Keratinocyte (primary cell): Measurements from ENCODE around the gene LRRC73. TPM values are rescaled to one million over a fixed set of nuclear protein-coding genes. Genes with fewer than 3 reads are reported as not detected.

Source experiments
- DNase-seq: peaks from one replicate; pipeline ENCODE4 v3.0.0-alpha.2; 2011; ENCODE audit warnings: low read depth, missing footprints, low spot score
- FAIRE-seq: peaks from 2 replicates; lab custom pipeline; 2011; peaks lifted over from hg19 to GRCh38; lab: Jason Lieb, UNC
- H2AFZ ChIP-seq: 2 replicates; pipeline ENCODE4 v1.6.0; 2012; ENCODE audit warnings: low read length, control low read depth, inconsistent platforms; ENCODE audit not compliant: control insufficient read depth
- H3K27ac ChIP-seq: 2 replicates; pipeline ENCODE4 v1.5.1; 2011; ENCODE audit warnings: low read length; ENCODE audit not compliant: control insufficient read depth, insufficient read depth
- H3K27me3 ChIP-seq: 3 replicates; pipeline ENCODE4 v1.6.0; 2011; ENCODE audit warnings: low read length; ENCODE audit not compliant: control insufficient read depth, insufficient read depth; ENCODE audit errors: extremely low read depth
- H3K36me3 ChIP-seq, 2 experiments: 2 replicates in 1 of 2; 3 replicates in 1 of 2; pipeline ENCODE4 v1.5.1; 2011; ENCODE audit warnings: low read length in 2 of 2, mild to moderate bottlenecking in 1 of 2; ENCODE audit not compliant: control insufficient read depth in 2 of 2, insufficient read depth in 2 of 2; ENCODE audit errors: extremely low read depth in 1 of 2
- H3K4me1 ChIP-seq: 3 replicates; pipeline ENCODE4 v1.5.1; 2011; ENCODE audit warnings: low read length; ENCODE audit not compliant: control insufficient read depth, insufficient read depth; ENCODE audit errors: extremely low read depth
- H3K4me2 ChIP-seq: 3 replicates; pipeline ENCODE4 v1.6.0; 2011; ENCODE audit warnings: low read depth, low read length; ENCODE audit not compliant: control insufficient read depth, insufficient read depth; ENCODE audit errors: extremely low read depth
- H3K4me3 ChIP-seq, 3 experiments: fragments of 200-600 bp in 1 of 3; sonication (generic) in 1 of 3; 2 replicates in 2 of 3; 3 replicates in 1 of 3; pipeline ENCODE4 v1.5.1; 2011 to 2016; ENCODE audit warnings: low read length in 3 of 3, mild to moderate bottlenecking in 3 of 3, control low read depth in 2 of 3, inconsistent platforms in 1 of 3, low read depth in 1 of 3, mixed read lengths in 1 of 3, mixed run types in 1 of 3, moderate library complexity in 1 of 3; ENCODE audit not compliant: control insufficient read depth in 2 of 3, insufficient read depth in 2 of 3; ENCODE audit errors: extremely low read depth in 1 of 3
- H3K79me2 ChIP-seq: 2 replicates; pipeline ENCODE4 v1.6.0; 2012; ENCODE audit warnings: low read length; ENCODE audit not compliant: control insufficient read depth, insufficient read depth
- H3K9ac ChIP-seq: 3 replicates; pipeline ENCODE4 v1.6.0; 2011; ENCODE audit warnings: low read length; ENCODE audit not compliant: control insufficient read depth, insufficient read depth; ENCODE audit errors: extremely low read depth
- H3K9me1 ChIP-seq: 3 replicates; pipeline ENCODE4 v1.6.0; 2011; ENCODE audit warnings: low read length; ENCODE audit not compliant: control insufficient read depth, insufficient read depth; ENCODE audit errors: extremely low read depth
- H3K9me3 ChIP-seq: 2 replicates; pipeline ENCODE4 v1.5.1; 2012; ENCODE audit warnings: low read depth, low read length; ENCODE audit not compliant: control insufficient read depth
- H4K20me1 ChIP-seq: 3 replicates; pipeline ENCODE4 v1.6.0; 2011; ENCODE audit warnings: low read length; ENCODE audit not compliant: control insufficient read depth, insufficient read depth; ENCODE audit errors: extremely low read depth
- EZH2 ChIP-seq: IDR thresholded peaks from one replicate; pipeline ENCODE4 v1.6.1; 2012; ENCODE audit warnings: inconsistent platforms, mild to moderate bottlenecking, low read length, moderate library complexity
- dilution Hi-C: fragments of 300-500 bp; cut with MboI; formaldehyde crosslinking; loops from one replicate; pipeline ENCODE4 v1.7.0; 2020; ENCODE audit warnings: low sequenced_read_pairs; ENCODE audit not compliant: extremely low pct_ligation_motif_present
- polyA plus RNA-seq, 5 experiments: library from polyadenylated mRNA; depleted of rRNA in 3 of 5; stranded (reverse) in 3 of 5; stranded (forward) in 1 of 5; unstranded in 1 of 5; fragments of >200 nt; gene quantifications; 1 replicate in 1 of 5; 2 replicates in 3 of 5; 3 replicates in 1 of 5; pipeline versions ENCODE4 v1.2.1 to v1.2.3, GENCODE V29; 2011 to 2012; ENCODE audit warnings: missing spikeins in 2 of 5, low read depth in 1 of 5, low replicate concordance in 1 of 5
- TF ChIP-seq, protein P1 (sequence below), 3 experiments: IDR thresholded peaks in 1 of 3; conservative IDR thresholded peaks in 1 of 3; optimal IDR thresholded peaks in 1 of 3; 2 replicates in 2 of 3; 3 replicates in 1 of 3; pipeline versions ENCODE3 to v1.5.1; 2011; ENCODE audit warnings: low read length in 3 of 3, mild to moderate bottlenecking in 3 of 3, moderate library complexity in 2 of 3, control low read depth in 1 of 3, inconsistent platforms in 1 of 3; ENCODE audit not compliant: insufficient read depth in 2 of 3; ENCODE audit errors: extremely low read depth in 1 of 3

Gene LRRC73
- polyA plus RNA-seq, 1 donor (not counting 4 experiments of a cell fraction or from before 2014, with no cell fraction given), result 0.16 TPM

DNA sequence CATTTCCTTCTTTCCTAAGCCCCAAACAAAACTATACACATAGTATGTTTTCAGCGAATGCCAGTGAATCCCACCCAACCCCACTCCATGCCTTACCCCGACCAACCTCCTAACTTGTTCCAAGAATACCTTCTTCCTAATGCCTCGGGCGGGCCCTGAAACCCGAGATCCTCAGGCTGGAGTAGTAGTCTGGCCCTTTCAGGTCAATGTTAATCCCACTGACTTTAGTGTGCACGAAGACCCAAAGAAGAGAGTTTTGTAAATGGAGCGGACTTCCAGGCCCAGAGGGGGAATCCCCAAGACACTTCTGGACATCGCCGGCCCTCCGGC is 6.2 kb upstream of the LRRC73 start:
- FAIRE-seq, result no peak

DNA sequence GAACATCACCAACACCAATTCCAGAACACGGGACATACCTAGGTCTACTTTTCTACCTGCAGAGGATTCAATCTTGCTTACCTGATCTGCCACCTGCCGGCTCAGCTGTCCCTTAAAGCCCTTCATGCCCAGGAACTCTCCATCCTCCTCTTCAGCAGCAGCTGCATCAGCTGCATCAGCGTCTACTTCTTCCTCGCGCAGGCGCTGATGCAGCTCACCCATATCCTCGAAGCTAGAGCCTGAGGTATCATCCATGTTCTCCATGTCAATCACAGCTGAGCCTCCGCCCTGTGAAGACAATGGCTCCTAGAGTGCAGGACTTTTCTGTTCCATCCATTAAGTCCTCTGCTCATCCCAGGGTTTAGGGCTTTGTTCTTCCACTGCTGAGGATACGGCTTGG is 5.7 kb upstream of the LRRC73 start:
- no peak for TF ChIP-seq EZH2
- TF ChIP-seq, protein P1, sequence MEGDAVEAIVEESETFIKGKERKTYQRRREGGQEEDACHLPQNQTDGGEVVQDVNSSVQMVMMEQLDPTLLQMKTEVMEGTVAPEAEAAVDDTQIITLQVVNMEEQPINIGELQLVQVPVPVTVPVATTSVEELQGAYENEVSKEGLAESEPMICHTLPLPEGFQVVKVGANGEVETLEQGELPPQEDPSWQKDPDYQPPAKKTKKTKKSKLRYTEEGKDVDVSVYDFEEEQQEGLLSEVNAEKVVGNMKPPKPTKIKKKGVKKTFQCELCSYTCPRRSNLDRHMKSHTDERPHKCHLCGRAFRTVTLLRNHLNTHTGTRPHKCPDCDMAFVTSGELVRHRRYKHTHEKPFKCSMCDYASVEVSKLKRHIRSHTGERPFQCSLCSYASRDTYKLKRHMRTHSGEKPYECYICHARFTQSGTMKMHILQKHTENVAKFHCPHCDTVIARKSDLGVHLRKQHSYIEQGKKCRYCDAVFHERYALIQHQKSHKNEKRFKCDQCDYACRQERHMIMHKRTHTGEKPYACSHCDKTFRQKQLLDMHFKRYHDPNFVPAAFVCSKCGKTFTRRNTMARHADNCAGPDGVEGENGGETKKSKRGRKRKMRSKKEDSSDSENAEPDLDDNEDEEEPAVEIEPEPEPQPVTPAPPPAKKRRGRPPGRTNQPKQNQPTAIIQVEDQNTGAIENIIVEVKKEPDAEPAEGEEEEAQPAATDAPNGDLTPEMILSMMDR (optimal IDR thresholded peaks at IDR 0.05 in 1 of 3, IDR thresholded peaks at IDR 0.05 in 1 of 3, conservative IDR thresholded peaks at IDR 0.05 in 1 of 3; ENCODE audit: extremely low read depth in 1 of 3, insufficient read depth in 2 of 3, low read length in 3 of 3), result no peak
- H3K27me3 ChIP-seq, result no peaks in the 10 kb centered on the region
- H2AFZ ChIP-seq, result no peak overlapping the region
- peak overlapping the region; percentile 97 for H3K9ac ChIP-seq
- no peak for DNase-seq
- H3K27ac ChIP-seq, result peak overlapping the region; percentile 92
- peak overlapping the region; percentile 98 for H3K4me2 ChIP-seq
- H3K9me3 ChIP-seq, result no peaks in the 10 kb centered on the region
- H3K79me2 ChIP-seq, result peaks cover 60% of the 10 kb centered on the region
- FAIRE-seq, result no peak
- peaks cover 8% of the 10 kb centered on the region for H4K20me1 ChIP-seq
- peak overlapping the region; percentile 75 to 89 (median 86) for H3K4me3 ChIP-seq
- dilution Hi-C loops, result no loop called here
- peaks cover 8% of the 10 kb centered on the region for H3K9me1 ChIP-seq
- peaks cover 28% of the 10 kb centered on the region for H3K4me1 ChIP-seq
- H3K36me3 ChIP-seq, result peaks cover 33 to 55% of the 10 kb centered on the region in 2 experiments

More for the DNA sequence above, 6.2 kb upstream of the LRRC73 start:
- H4K20me1 ChIP-seq, result peaks cover 8% of the 10 kb centered on the region
- H3K27ac ChIP-seq, result peak overlapping the region; percentile 92
- H3K79me2 ChIP-seq, result peaks cover 60% of the 10 kb centered on the region
- H3K36me3 ChIP-seq, result peaks cover 36 to 58% of the 10 kb centered on the region in 2 experiments
- peak overlapping the region; percentile 98 for H3K4me2 ChIP-seq
- peak overlapping the region; percentile 75 to 89 (median 86) for H3K4me3 ChIP-seq
- H3K9me3 ChIP-seq, result no peaks in the 10 kb centered on the region
- H3K9me1 ChIP-seq, result peaks cover 8% of the 10 kb centered on the region
- H3K27me3 ChIP-seq, result no peaks in the 10 kb centered on the region
- DNase-seq, result no peak
- TF ChIP-seq, protein P1 (optimal IDR thresholded peaks at IDR 0.05 in 1 of 3, IDR thresholded peaks at IDR 0.05 in 1 of 3, conservative IDR thresholded peaks at IDR 0.05 in 1 of 3; ENCODE audit: extremely low read depth in 1 of 3, insufficient read depth in 2 of 3, low read length in 3 of 3), result no peak
- TF ChIP-seq EZH2, result no peak
- peaks cover 28% of the 10 kb centered on the region for H3K4me1 ChIP-seq
- dilution Hi-C loops, result no loop called here
- H3K9ac ChIP-seq, result peak overlapping the region; percentile 97
- peak overlapping the region; percentile 75 for H2AFZ ChIP-seq
